Ishikawa (cell line): ENCODE measurements around the gene ALAS1.

Experiments
- CEBPB ChIP-seq: IDR thresholded peaks from 2 replicates; pipeline ENCODE4 v1.6.1; 2012
- EP300 ChIP-seq: IDR thresholded peaks from 2 replicates; pipeline ENCODE4 v1.6.1; 2012; ENCODE audit warnings: borderline replicate concordance
- FOXM1 ChIP-seq: IDR thresholded peaks from 2 replicates; pipeline ENCODE4 v1.6.1; 2012; ENCODE audit warnings: low read depth, borderline replicate concordance
- MAX ChIP-seq: IDR thresholded peaks from 2 replicates; pipeline ENCODE4 v1.6.1; 2012
- RAD21 ChIP-seq: IDR thresholded peaks from 2 replicates; pipeline ENCODE4 v1.6.1; 2012; ENCODE audit warnings: low read depth
- REST ChIP-seq: IDR thresholded peaks from 2 replicates; pipeline ENCODE4 v1.6.1; 2012; ENCODE audit warnings: low read depth, mild to moderate bottlenecking
- TAF1 ChIP-seq: IDR thresholded peaks from 2 replicates; pipeline ENCODE4 v1.6.1; 2012; ENCODE audit warnings: low read depth, mild to moderate bottlenecking
- TCF12 ChIP-seq: IDR thresholded peaks from 2 replicates; pipeline ENCODE4 v1.6.1; 2012; ENCODE audit warnings: low read depth
- TEAD4 ChIP-seq: IDR thresholded peaks from 2 replicates; pipeline ENCODE4 v1.6.1; 2012
- USF1 ChIP-seq: IDR thresholded peaks from 2 replicates; pipeline ENCODE4 v1.6.1; 2012
- YY1 ChIP-seq: IDR thresholded peaks from 2 replicates; pipeline ENCODE4 v1.6.1; 2012; ENCODE audit warnings: low read depth
- ZBTB7A ChIP-seq: IDR thresholded peaks from 2 replicates; pipeline ENCODE4 v1.6.1; 2012; ENCODE audit warnings: low read depth

- TF ChIP-seq YY1, result no peak
- TF ChIP-seq RAD21, result no peak
- TF ChIP-seq MAX, result no peak
- TF ChIP-seq REST, result no peak
- TF ChIP-seq TEAD4, result no peak
- TF ChIP-seq USF1, result no peak
- no peak for TF ChIP-seq TCF12
- TF ChIP-seq FOXM1, result no peak
- no peak for TF ChIP-seq TAF1
- no peak for TF ChIP-seq EP300
- TF ChIP-seq CEBPB, result no peak
- no peak for TF ChIP-seq ZBTB7A
Observed at GRCh38 chr3:52226229-52226817, 28.4 kb downstream of the ALAS1 start.
